HG03095 (cell line): ENCODE results near the gene SCG5.
"Not testable (repeated sequence)": the region's sequence is repeated elsewhere in the genome, so short reads cannot be mapped to it uniquely, and the experiment has no call there.

ENCODE experiments used
- ATAC-seq: cut with Tn5 transposase; IDR thresholded peaks from one replicate; pipeline ENCODE4 v1.9.1; 2021; ENCODE audit warnings: moderate library complexity; ENCODE audit not compliant: unreplicated experiment

The SCG5 gene

DNA sequence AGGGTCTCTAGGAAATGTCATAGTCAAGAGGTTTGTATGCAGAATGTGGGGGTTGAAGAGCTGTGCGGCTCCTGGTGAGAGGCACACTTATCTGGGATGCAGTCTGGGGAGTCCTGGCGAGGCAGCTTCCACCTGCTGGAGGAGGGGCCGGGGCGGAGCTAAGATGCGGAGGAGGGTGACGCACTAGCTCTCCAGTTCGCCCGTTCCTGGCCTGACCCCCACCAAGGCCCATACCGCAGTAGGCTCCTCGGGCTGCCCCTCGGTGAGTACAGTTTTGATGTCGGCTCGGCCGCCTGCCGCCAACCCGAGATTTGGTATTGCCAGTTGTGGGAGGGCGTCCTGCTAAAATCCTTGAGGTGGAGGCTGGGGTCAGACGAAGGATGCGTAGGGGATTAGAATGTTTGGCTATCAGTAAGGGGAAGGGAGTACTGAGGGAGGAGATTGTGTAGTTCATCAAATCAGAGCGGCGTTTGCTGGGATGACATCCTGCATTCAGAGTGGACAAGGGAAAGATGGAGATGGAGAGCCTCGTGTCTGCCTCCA lies at the start of gene SCG5:
TSS of gene SCG5 (plus strand) at position 194 of the 543 bp plus-strand sequence. CDS start 1,883 bp downstream, outside the sequence.
- ATAC-seq = no peak

- not testable (repeated sequence) for ATAC-seq
Measured at GRCh38 chr15:32593151-32593550, 48.4 kb upstream of the SCG5 start, which contains the start of gene GOLGA8N. Gene GOLGA8N, plus strand, starts transcription at chr15:32593456.

GRCh38 chr15:32609518-32609917 lies 32.0 kb upstream of the SCG5 start:
- ATAC-seq = not testable (repeated sequence)

GRCh38 chr15:32610719-32611118 lies 30.8 kb upstream of the SCG5 start:
- not testable (repeated sequence) for ATAC-seq

- peak; percentile 31 for ATAC-seq
Measured at GRCh38 chr15:32614712-32615050, 26.8 kb upstream of the SCG5 start.

DNA sequence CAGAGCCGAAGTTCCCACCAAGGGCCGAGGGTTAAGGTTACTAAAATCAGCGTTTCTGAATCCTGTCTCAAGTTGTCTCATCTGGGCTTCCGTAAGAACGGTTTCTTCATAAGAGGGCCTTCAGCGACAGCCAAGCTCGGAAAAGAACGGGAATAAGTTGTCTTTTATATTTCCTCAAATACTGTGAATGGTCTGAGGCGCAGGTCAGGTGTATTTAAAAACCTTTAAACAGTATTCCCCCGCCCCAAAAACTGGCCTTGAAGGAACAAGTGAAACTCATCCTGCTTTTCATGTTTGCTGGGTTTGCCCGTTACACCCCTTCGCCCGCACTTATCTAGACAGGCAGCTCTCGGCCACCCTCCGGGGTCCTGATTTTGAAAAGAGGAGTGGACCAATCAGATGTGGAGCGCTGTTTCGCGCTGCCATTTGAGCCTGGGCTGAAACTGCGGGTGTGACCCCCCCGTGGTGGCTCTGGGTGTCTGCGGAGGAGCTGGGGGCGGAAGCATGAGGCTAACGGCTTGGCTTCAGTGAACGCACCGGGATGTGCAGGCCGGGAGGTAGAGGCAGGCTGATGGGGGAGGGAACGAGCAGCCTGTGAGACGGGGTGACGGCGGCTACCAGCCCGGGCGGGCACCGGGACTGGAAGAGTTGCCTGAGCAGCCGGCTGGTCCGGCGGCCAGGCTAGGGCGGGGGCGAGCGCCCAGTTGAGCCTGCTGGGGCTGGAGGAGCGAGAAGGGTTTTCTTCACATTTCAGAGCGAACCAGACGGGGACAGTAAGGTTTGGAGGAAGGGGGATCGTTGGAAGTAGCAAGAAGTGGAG lies 26.2 kb upstream of the SCG5 start, which contains the start of gene ARHGAP11A:
TSS of gene ARHGAP11A (plus strand) at position 454 of the 820 bp plus-strand sequence. CDS start 708 bp downstream, outside the sequence.
- ATAC-seq = peak; percentile 73

DNA sequence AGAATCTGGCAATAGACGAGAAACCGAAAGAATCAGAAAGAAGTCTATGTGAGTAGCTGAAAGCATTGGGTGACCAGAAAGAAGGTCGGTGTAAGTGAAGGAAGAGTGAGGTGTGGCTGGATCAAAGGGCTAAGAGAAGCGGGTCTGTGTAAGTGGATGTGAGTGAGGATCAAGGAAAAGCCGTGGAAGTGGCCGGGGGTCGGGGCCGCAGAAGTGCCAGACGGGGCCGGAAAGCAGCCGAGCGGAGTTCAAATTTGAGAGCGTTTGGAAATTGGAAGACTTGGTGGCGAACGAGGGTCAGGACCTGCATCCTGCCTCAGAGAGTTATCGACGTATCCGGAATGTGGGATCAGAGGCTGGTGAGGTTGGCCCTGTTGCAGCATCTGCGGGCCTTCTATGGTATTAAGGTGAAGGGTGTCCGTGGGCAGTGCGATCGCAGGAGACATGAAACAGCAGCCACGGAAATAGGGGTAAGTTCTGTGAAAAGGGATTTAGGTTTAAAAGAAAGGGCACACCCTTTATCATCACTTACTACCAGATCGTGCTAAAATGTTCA lies 25.6 kb upstream of the SCG5 start:
- ATAC-seq = peak; percentile 4

DNA sequence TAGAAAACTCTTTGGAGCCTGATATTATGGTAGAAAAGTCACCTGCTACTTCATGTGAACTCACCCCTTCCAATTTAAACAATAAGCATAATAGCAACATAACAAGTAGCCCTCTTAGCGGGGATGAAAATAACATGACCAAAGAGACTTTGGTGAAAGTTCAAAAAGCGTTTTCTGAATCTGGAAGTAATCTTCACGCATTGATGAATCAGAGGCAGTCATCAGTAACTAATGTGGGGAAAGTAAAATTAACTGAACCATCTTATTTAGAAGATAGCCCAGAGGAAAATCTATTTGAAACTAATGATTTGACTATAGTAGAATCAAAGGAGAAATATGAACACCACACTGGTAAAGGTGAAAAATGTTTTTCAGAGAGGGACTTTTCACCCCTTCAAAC lies 5.1 kb upstream of the SCG5 start:
- no peak for ATAC-seq

DNA sequence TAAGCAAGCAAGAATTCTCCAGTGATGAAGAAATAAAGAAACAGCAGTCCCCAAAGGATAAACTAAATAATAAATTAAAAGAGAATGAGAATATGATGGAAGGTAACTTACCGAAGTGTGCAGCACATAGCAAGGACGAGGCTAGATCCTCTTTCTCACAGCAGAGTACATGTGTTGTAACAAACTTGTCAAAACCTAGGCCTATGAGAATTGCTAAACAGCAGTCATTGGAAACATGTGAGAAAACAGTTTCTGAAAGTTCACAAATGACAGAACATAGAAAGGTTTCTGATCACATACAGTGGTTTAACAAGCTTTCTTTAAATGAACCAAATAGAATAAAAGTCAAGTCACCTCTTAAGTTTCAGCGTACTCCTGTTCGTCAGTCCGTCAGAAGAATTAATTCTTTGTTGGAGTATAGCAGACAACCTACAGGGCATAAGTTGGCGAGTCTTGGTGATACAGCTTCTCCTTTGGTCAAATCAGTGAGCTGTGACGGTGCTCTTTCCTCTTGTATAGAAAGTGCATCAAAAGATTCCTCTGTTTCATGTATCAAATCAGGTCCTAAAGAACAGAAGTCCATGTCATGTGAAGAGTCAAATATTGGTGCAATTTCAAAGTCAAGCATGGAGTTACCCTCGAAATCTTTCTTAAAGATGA lies 4.5 kb upstream of the SCG5 start:
- no peak for ATAC-seq

DNA sequence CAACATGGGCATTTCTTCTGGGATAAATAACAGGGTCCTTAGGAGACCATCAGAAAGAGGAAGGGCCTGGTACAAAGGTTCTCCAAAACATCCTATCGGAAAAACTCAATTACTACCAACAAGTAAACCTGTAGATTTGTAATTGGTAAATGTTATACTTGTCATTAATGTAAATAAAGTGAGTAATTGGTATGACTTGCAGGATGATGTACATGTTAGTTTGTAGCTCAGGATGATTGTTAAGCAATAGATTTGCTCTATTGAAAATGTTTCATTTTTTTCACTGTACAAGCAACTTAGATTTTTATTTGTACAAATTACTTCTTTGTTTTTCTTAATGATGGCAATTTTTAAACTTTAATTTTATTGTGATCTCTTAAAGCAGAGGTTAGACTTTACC lies 3.8 kb upstream of the SCG5 start:
- ATAC-seq = no peak

- ATAC-seq = no peak
Measured at GRCh38 chr15:32642667-32643435, 1.3 kb downstream of the SCG5 start.

DNA sequence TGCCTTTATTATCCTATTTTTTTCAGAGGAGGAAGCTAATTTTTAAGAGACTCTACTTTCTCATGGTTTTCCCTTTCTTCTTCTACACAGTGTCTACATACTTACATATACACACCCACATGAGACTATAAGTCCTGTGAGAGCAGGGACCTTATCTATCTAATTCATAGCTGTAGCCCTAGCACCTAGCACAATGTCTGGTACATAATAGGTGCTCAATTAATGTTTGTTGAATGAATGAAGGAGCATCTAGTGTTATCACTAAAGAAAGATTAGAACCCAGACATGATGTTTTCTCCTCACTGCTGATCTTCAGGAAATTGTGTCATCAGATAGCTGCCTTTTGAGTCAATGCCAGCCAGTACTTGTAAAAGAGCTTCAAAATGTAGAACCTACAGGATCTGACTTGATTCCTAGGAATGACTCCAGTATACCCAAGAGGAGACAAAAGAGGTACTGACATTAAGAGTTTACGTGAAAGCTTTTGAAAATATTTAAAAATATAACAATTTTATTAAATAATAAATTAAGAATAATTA lies 2.5 kb downstream of the SCG5 start:
- no peak for ATAC-seq

GRCh38 chr15:32646291-32646690 lies 4.8 kb downstream of the SCG5 start:
- no peak for ATAC-seq

DNA sequence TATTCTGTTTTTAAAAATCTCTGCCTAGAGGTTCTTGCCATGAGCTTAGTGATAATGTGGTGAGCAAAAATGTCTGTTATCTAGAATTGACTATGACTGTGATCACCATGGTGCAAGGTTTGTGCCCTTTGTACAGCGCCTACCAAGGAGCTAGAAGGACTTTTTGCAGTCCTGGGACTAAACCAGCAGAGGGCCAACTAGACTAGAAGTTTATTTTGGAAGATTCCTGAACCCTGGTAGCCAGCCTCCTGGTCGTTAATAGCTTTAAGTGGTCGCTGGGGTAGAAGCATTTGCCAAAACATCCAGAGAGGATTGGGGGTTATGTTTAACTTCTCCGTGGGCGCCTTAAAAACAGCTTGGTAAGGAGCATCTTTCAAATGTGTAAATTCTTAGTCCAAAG lies 7.8 kb downstream of the SCG5 start:
- no peak for ATAC-seq

- ATAC-seq = peak; percentile 68
Measured at GRCh38 chr15:32651229-32651837, 9.8 kb downstream of the SCG5 start.

DNA sequence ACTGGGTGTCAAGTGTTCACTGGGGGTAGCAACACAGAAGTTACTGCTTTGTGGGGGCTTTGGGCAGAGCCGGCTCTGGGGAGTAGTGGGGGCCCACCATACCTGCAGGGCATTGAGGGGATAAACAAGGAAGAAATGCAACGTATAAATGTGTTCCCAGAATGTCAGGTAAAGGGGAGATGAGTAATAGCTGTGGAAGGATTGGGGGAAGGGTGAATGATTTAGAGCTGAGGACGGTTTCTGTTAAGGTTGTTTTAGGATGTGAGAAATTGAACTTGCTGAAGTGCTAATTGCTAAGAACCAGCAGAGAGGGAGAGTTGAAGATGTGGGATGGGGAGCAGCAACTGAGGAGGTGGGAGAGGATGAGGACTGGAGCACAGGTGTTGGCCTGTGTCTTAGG lies 10.7 kb downstream of the SCG5 start:
- no peak for ATAC-seq

DNA sequence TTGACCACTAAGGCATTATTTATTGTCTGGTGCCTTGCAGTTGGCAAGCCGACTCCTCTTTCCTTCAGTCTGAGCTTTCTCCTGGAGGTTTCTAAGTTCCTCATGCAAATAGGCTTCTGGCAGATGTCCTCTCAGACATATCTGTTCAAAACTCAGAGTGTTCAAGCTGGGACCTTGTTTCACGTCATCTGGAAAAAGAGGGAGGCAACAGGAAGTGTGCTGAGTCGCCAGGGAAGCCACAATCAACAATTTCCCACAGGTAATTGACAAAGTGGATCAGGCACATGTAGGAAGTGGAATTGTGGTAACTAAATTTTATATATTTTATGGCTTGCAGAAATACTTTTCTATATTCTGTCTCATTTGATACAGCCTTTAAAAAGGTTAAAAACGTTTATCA lies 14.6 kb downstream of the SCG5 start:
- no peak for ATAC-seq

- no peak for ATAC-seq
Measured at GRCh38 chr15:32656496-32656895, 15.0 kb downstream of the SCG5 start.

DNA sequence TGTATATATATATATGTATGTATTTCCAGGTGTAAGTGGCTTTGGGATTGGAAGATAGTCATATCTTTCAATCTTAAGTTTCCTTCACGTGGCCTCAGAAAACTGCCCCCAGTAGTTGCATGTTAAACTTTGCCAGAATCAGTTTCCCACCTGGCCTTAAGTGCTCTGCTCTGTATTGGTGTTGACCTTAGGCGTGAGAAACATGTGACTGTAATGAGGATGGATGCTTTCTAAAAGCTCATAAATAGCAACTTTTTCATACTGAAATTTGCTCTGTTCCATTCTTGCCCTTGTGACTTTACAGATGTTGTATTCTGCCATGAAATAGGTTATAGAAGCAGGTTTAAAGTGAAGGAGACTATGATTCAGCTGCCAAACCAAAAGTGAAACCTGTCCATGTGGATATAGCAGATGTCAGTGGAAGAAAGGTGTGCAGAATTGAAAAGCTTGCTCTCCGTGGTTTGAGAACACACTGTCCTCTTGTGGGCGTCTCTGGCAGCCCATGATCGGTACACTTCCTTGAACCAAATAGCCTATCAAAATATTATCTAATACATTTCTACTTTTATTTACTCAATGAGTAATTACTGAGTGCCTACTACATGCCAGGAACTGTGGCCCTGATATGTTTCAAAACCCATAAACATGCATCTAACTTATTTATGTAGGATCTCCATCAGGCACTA lies 15.8 kb downstream of the SCG5 start:
- no peak for ATAC-seq

GRCh38 chr15:32657941-32658340 lies 16.4 kb downstream of the SCG5 start:
- ATAC-seq = no peak
